Cerebellar cortex (tissue), 1 donor: ENCODE results near the gene PALM3.

Experiments
- DNase-seq: peaks from one replicate; pipeline ENCODE4 v3.0.0-alpha.2; 2015; ENCODE audit warnings: low spot score

PALM3 gene, protein sequence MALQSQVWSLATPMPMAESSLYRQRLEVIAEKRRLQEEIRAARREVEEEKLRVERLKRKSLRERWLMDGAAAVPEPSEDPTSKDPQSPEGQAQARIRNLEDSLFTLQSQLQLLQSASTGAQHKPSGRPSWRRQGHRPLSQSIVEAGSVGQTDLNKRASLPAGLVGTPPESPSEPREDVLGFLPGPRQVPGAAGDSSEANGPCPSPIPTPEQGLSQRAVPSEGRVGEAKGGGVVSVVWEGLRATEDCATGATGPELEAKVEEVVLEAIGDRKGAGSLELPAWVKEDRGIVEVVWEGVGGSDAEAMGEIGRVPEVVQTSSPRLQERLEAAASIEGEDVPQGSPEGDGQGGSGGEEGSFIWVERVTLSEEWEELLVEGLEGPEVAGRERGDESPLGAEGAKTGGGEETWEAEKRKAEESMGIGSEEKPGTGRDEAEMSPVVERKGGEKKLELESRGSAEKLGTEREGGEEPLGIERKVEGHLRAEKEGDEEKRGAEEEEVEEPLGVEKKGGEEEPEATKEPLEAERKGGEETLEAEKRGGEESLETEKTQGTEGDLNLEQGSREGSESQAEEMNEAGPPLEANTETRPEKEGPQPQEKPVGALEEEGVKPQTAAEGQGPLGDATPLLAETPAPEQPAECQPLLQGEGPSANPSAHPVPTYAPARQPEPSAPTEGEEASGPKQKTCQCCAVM

DNA sequence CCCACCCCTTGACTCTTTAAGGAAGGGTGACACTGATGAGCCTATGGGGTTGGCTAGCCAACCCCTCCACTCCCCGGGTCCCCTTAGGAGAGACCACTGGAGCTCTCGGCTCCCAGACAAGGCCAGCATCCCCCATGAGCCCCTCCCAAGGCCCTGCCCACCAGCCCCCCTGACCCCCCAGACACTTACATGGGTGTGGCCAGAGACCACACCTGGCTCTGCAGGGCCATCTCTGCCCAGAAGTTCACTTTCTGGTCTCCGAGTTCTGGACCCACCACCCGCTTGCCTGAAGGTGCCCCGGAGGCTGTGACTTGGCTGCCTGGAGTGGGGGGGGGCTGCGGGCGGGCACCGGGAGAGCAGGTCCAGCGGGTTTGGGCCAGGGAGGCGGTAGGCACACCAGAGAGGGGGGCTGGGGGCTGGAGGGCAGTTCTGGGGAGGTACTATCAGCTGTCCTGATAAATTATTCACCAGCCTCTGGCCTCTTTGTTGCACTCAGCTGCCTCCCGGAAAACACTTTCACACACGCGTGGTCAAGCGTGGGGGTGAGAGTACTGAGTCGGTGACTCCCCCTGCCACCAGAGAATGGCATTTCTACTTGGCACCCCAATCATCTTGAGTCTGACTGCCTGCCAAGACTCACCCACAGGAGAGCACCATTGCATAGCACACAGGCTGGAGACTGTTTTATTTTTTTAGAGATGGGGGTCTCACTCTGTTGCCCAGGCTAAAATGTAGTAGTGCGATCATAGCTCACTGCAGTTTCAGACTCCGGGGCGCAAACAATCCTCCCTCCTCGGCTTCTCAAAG is at the start of gene PALM3:
Gene PALM3 (minus strand): TSS at position 326 of the 807 bp plus-strand sequence. CDS start 96 bp downstream, at position 230.
- DNase-seq: no peak

DNA sequence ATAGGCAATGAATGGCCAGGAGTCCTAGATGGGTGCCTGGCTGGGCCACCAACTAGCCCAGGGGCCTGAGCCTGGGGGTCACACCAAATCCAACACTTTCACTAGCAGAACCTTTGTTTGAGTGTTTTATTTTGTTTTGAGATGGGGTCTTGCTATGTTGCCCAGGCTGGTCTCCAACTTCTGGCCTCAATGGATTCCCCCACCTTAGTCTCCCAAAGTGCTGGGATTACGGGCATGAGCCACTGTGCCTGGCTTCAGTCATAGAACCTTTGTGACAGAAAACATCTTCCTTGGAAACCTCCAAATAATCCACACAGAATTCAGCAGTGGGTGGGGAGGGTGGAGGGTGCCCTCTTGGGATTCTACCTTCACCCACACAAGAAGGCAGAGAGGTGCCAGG is 49.6 kb upstream of the PALM3 start:
- no peak for DNase-seq

DNA sequence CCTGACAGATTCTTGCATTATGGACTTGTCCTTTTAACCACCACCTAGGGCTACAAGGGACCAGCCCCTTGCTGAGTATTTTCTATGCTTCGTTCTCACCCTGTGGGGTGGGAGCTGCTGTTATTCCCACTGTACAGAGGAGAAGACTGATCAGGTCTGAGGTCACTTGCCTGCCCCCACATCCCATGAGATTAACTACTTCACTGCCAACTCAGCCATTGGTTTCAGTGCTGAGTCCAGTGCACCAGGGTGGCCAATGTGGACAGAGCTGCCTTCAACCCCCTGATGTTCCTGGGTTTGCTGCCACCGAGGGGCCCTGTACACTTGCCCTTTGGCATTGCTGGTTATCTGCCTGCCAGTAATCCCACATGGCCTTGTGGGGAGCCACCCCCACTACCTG is 48.8 kb upstream of the PALM3 start:
- DNase-seq: no peak

DNA sequence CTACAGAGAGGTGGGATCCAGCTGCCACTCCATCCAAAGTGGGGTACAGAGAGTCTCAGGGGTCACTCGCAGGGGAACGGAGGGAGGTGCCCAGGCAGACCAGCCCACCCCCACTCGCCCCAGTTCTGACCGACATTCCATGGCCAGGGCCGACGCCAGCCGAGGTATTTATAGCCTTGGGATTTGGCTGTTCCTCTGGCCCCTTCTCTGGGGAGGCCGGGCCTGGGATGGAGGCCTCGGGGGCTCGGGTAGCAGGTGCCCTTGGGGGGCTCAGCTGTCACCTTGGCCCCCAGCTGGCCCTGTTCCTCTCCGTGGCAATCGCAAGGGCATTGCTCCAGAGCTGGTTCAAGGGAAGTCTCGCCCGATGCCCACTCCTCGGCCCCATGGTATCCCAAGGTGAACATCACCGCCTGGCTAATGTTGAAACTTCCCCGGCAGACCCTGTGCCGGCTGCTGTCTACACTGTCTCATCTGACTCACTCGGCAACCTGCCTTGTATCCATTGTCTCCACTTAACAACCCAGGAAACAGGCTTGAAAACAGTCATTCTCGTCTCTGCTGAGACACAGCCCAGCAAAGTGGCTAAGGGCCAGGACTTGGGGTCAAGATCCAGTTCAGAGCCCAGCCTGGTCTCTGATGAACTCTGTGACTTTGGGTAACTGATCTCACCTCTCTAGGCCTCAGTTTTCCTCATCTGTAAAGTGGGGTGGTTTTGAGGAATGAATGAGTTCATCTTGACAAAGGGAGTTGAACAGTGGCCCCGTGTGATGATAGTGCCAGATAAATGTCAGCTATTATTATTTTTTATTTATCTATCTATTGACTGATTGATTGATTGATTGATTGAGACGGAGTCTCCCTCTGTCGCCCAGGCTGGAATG is 45.9 kb upstream of the PALM3 start:
- no peak for DNase-seq

DNA sequence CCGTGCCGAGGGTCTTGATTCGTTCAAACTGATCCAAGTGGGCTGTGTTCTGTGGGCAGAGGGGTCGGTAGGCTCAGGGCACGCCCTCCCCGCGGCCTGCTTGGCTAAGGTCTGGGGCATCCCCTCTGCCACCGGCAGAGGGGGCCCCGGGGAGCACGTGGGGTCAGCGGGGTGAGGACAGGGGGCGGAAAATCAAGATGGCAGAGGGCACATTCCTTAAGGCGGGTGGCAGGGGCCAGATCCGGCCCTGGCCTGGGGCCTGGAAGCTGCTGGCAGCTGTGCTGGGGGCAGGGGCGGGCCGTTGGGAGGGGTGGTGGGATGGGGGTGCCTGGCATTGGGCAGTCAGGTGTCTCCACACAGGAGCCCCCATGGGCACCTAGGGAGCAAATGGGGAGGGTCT is 45.0 kb upstream of the PALM3 start:
- no peak for DNase-seq

DNA sequence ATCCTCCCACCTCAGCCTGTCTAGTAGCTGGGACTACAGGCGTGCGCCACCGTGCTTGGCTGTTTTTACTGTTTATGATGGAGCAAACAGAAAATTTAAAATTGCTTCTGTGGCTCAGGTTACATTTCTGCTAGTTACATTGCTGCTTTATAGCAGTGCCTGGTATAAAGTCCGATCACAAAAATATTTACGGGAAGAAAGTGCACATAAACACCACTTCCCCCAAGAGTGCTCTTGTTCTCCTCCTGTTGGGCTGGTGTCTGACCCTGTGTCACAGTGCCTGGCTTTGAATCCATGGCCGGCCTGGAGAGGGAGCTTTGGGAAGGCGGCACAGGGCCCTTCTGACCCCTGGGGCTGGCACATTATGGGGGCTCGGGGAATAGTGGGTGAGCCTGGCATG is 43.8 kb upstream of the PALM3 start:
- no peak for DNase-seq

DNA sequence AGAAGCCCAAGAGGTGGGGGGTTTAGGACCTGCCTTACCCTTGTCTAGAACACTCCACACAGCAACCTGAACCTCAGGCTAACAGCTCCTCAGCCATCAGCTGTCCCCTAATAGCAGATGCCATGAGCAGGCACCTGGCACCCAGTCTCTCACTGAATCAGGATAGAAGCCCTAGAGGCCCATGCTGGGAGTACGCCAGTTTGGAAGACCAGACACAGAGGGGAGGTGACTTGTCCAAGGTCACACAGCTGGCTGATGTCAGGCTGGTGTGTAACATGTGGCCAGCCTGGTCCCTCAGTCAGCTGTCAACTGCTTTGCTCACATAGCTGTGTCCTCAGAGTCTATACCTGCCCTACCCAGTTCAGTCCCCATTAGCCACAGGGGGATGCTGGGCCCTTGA is 41.4 kb upstream of the PALM3 start:
- no peak for DNase-seq

DNA sequence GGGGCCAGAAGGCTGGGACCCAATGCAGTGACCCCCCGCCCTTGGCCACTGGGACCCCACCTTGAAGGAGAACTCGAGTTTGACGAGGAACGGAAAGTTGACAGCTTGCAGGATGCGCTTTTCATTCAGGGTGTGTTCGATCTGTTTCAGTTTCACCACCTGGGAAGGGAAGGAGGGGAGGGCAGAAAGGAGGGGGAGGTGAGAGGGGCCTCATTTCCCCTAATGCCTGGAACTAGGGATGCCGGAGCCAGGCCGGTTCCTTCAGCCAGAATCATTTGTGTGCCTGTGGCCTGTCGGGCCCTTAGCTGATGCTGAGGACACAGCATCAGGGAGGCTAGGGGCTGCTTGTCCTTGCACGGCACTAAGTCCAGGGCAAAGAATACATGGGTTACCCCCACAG is 40.9 kb upstream of the PALM3 start:
- no peak for DNase-seq

DNA sequence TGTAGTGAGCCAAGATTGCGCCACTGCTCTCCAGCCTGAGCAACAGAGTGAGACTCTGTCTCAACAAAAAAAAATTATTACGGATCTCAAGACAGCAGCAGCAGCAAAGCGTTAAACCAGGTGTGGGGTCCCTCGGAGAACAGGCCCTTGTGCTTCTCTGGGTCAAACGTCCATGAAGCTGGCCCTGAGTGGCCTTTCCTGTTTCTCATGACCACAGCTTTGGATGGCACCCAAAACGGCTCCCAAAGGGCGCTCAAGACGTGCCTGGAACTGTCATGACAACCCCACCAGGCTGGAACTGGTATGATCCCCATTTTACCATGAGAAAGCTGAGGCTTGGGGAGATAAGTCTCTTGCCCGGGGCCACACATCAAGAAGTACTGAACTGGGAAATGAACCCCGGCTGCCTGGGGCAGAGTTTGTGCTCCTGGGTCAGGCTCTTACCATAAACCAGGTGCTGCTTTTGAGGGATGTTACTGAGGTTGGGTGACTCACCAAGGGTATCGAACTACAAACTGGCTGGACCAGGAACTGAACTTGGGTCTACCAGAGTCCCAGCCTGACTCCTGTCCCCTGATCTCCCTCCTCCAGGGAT is 40.3 kb upstream of the PALM3 start:
- DNase-seq: no peak

DNA sequence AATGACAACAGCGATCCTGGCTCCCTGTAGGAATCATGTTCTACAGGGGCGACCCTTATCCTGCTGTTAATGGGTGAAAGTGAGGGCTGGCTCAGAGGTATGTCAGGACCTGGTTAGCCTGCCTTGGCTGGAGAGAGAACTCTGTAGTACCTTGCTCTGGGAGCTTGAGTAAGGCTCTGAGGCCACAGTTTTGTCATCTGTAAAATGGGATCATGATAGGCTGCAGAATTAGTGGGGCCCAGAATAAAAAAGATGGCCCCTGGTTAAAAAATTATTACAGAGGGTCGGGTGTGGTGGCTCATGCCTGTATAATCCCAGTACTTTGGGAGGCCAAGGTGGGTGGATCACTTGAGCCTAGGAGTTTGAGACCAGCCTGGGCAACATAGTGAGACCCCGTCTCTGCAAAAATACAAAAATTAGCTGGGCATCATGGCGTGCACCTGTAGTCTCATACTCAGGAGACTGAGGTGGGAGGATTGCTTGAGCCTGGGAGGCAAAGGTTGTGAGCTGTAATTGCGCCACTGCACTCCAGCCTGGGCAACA is 39.2 kb upstream of the PALM3 start:
- no peak for DNase-seq

DNA sequence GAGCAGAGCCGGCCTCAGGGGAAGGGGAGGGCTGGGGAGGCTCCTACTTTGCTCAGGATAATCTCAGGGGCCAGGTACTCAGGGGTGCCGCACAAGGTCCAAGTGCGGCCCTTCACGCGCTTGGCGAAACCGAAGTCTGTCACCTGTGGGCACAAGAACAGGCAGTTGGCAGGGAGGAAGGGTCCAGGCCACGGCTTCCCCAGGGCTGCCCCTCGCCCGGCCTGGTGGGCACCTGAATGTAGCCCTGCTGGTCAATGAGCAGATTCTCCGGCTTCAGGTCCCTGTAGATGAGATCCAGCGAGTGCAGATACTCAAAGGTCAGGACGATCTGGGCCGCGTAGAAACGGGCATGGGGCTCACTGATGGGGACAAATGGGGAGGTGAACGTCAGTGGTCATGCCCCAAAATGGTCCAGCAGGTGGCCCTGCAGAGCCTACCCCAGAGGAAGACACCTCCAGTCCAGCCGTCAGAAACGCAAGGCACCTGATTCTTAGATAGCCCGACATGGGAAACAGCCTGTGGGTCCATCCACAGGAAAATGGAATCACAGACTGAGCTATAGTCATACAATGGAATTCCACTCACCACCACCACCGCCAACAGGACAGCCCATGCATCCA is 35.8 kb upstream of the PALM3 start:
- no peak for DNase-seq

DNA sequence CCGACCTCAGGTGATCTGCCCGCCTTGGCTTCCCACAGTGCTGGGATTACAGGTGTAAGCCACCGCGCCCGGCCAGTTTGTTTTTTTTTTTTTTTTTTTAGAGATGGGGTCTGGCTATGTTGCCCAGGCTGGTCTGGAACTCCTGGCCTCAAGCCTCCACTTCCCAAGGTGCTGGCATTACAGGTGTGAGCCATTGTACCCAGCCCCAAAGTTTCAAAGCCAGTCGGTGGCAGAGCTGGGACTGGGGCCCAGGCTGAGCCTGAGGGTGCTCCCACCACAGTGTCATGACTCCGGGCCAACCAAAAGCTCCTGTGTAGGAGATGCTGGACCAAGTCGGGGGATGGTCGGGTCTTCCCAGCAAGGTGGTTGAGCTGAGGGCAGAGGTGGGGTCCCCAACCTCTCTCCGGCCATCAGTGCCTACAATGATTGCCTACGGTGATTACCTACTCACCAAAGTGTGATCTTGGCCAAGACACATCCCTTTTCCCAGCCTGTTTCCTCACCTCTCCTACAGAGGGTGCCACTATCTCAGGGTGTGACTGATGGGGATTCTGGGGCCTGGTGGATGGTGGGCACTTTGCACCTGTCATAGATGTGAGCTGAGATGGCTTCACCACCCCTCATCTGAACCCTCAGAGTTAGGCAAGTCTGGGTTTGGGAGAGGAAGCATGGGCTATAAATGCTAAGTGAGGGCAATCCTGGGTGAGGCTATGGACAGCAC is 34.6 kb upstream of the PALM3 start:
- DNase-seq: no peak

DNA sequence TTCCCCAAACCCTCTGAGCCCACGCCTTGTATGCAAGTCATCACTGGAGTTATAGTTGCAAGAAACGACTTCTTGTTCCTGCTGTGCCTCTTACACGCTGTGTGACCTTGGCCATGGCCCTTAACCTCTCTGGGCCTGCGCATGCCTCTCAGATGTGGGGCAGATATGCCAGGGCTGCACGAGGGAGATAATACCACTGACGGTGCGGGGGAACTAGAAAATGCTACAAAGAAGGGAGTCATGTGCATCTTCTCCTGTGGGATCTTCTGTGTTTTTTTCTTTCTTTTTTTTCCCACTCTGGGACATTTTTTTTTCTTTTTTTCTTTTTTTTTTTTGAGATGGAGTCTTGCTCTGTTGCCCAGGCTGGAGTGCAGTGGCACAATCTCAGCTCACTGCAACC is 33.0 kb upstream of the PALM3 start:
- DNase-seq: no peak

DNA sequence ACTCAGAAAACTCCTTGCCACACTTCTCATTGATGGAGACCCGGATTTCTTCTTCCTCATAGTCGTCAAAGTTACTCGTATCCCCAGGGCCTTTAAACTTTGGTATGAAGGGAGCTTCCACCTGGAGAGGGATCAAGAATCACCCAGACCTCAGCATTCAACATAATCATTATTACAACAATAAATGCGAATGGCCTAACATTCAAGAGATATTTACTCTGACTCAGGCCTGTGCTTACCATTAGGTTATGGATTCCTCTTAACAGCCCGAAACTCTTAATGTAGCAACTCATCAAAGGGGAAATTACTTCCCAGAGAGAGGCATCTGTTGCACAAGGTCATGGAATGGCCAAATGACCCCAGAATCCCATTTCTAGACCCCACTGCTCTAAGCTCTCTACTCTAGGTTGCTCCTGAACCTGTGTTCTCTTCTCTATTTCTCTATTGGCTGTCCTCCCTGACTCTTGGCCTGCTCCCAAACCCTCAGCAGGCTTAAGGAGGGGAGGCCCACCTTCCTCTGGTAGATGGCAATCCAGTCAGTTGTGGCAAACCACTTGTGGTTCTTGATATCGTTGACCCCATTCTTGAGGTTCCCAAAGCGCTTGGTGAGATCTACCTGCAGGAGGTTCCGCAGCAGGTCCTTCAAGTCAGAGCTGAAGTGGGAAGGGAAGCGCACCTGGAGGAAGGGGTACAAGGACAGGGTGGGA is 31.4 kb upstream of the PALM3 start:
- DNase-seq: no peak

DNA sequence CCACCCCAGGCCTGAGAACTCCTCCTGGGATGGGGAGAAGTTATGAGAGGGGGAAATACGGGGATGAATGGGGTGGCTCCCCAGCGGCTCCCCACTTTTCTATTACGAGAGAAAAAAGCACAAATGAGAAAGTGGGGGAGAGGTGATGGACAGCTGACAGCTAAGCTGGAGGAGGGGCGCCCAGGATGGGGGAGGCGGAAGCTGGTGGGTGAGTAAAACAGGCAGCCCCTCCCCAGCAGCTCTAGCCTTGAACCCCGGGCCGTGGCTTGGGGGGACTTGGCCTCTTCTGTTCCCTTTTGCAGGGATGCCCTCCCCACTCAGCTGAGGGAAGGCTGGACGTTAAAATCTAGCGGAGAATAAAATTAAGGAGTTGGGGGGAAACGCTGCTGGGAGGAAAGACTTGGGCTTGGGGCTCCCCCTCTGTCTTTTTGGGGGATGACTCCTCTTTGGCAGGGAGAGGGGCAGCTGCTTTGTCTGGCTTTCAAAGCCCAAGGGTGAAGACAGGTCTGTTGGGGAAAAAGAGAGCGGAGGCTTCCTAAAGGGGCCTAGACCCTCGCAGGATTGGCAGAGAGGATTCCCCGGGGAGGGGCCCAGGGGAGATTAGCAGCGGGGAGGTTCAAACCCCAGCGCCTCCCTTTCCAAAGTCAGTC is 30.1 kb upstream of the PALM3 start:
- no peak for DNase-seq

DNA sequence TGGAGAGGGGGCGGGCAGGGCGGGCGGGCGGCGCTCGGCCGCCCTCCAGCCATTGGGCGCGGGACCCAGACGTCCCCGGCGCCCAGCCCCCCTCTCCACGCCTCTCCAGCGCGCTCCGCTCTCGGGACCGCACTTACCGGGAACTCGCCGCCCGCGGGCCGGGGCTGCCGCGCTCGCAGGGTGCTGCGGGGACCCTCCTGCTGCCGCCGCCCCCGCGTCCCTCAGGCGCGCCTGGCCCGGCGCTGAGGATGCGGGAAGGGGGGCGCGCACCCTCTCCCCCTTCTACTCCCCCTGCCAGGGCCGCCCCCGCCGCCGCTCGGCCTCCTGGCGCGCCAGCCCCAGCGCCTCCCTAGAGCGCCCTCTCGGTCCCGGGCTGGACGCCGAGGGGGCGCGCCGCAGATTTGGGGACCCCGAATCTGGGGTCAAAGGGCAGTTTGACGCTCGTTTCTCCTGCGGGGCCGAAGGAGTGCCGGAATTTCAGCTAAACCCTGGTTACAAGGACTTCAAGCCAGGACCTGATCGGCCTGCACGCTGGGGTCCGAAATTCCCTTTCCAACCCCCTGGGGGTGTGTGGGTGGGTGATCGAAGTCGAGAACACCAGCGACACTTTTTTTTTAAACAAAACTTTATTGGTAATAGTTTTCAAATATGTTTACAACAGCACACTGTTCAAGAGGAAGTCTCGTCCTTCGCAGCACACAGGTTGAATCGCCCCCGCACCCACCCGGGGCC is 29.4 kb upstream of the PALM3 start:
- no peak for DNase-seq

DNA sequence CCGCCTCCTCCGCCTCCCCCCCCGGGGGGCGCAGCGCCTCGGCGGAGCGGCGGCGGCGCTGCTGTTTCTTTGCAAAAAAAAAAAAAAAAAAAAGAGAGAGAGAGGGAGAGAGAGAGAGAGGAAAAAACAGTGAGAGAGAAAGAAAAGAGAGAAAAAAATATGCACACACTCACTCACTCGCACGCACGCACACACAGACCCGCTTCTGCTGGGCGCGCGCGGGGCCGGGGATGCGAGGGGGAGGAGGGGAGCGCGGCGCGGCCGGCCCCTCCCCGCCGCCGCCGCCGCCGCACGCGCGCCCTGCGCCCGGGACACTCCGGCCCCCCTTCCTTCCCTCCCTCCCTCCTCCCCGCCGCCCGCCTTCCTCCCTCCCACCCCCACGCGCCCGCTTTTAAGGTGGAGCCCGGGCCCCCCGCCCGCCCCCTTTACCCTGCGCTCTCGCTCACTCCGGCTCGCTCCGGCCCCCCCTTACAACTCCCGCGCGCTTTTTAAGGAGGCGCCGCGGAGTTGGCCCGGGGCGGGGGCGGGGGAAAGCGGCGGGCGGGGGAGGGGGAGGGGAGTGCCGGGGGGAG is 28.7 kb upstream of the PALM3 start, which contains the start of gene SAMD1:
Gene SAMD1 (minus strand): TSS at position 243 of the 572 bp plus-strand sequence.
- DNase-seq: peak; percentile 72
